Measurements from ENCODE around the gene FAIM2.

The FAIM2 gene

DNA sequence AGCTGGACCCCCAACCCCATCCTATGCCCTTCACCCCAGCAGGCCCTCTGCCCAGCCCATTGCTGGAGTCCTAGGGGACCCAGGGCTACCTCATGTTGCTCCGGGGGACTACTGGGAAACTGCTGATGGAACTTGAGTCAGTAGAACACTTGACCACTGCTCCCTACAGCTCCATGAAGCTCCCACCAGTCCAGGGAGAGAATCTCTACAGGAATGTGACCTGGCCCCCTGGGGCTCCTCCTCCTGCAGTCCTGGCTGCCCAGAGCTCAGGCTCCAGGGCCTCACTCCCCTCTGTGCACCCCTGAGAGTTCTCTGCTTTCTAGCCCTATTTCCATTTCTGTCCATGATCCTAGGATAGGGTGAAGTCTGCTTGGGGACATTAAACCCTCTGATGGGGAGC, 36.0 kb upstream of the FAIM2 start:
- DNase-seq (ENCODE audit: low read depth in 3 of 3): no peak

DNA sequence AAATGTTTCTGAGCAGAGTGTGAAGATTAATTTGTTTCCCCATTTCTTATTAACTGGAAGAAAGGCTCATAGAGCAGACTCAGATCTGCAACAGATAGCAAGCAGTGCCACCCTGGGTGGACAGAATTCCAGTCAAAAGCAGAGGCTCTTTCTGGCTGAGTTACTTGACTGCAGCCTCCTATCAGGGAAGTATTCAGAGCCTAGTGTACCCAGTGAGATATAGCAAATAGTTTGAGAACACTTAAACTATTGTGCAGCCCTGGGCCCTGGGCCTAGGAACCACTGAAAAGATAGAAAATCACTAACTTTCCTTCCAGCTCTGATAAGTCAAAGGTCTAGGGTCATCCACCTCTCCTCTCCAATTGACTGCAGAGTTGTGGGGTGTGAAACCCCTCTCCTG, 35.6 kb upstream of the FAIM2 start:
- DNase-seq (ENCODE audit: low read depth in 3 of 3): no peak

DNA sequence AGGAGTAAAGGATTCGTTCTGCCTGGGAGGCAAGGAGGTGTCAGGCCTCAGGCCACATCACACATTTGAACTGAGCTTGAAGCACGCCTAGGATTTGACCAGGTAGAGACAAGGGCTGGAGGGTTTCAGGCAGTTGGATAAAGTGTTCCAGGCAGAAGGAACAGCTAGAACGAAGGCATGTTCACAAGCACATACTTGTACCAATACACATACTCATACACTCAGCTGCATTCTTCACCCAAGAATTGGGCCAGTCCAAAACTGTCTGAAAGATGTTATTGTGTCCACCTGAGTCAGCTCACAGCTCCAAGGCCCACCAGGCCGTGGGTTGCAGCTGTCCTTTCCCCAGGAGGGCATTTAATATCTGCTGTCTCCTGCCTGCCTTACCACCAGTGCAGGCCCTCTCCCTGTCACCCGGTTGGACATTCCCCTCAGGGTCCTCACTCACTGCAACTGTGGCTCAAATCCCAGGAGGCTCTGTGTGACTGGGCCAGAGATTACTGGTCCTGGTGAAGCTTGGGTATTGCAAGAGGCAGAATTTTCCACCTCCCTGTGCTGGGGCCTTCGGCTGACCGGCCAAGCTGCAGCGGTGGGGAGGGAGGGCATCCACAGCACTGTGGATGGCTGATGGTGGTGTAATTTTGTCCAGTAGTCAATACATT, 34.1 kb upstream of the FAIM2 start:
- no peak for DNase-seq (ENCODE audit: low read depth in 3 of 3)

DNA sequence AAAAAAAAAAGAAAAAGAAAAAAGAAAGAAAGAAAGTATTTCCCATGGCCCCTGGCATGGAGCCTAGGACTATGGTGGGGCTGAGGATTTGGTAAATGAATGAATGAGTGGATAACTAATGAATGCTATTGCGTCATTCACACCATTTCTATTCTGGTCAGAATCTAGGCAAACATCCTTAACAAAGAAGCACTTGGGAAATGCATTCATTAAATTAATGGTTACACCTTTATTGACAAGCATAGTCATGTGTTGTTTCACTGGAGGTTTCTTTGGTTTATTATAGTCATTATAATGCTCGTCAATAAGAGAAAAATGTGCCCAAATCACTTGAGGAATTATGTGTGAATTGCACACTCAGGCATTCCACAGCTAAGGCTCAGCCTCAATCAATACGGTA, 33.2 kb upstream of the FAIM2 start:
- DNase-seq (ENCODE audit: low read depth in 3 of 3): no peak

DNA sequence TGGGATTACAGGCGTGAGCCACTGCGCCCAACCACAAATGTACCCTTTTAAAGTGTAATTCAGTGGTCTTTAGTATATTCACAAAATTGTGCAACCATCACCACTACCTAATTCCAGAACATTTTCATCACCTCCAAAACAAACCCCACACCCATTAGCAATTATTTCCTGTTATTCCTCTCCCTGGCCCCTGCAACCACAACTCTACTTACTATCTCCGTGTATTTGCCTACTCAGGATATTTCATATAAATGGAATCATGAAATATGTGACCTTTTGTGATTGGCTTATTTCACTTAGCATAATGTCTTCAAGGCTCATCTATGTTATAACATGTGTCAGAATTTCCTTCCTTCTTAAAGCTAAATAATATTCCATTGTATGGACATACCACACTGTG, 30.8 kb upstream of the FAIM2 start:
- no peak for DNase-seq (ENCODE audit: low read depth in 3 of 3)

DNA sequence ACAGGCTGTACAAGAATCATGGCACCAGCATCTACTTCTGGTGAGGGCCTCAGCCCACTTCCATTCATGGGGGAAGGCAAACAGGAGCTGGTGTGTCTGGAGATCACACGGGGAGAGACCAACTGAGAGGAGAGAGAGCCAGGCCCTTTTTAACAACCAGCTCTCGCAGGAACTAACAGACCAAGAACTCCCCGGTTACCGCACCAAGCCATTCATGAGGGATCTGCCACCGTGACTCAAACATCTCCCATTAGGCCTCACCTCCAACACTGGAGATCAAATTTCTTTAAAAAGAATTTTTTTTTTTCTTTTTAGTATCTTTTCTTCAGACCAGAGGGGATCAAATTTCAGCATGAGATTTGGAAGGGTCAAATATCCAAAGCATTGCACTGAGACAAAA, 30.1 kb upstream of the FAIM2 start:
- DNase-seq (ENCODE audit: low read depth in 3 of 3): no peak

DNA sequence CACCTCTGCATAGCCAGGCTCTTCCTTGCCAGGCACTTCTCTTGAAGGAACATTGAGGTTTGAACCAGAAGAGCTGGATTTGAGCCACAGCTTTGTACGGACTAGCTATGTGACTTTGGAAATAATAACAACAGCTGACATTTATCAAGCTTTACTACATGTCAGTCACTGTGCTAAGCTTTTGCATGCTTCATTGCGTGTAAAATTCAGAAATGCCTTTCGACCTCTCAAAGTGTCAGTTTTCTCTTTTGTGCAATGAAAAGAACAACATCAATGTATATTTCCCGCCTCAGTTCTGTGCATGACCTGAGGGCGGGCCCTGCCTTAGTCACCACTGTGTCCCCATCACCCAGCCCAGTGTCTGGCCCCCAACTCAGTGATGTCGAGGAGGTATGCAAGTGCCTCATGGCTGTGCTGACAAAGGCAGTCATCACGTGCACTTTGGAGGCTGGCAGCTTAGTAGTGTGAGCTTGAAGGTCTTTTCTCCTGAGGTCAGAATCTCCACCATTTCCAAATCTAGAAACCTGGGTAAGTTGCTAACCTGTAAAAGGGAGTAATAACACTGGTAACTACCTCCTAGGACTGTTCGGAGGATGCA, 28.9 kb upstream of the FAIM2 start:
- DNase-seq (ENCODE audit: low read depth in 3 of 3): no peak

DNA sequence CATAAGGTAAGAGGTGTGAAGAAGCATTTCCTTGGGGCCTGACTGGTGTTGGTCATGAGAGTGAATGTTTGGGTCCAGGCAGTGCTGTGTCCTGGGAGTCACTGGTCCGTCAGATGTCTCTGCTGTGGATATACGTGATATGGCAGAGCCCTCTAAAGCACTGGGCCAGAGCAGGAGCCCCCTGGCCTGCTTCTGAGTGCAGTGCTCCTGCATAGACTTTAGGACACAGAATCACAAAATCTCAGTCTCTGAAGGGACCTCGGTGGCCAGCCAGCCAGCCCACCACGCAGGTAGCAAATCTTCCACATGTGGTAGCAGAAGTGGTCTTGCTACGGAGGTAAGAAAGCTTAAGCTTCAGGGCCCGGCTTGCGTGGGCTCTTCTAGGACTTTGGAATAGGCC, 28.3 kb upstream of the FAIM2 start:
- no peak for DNase-seq (ENCODE audit: low read depth in 3 of 3)

DNA sequence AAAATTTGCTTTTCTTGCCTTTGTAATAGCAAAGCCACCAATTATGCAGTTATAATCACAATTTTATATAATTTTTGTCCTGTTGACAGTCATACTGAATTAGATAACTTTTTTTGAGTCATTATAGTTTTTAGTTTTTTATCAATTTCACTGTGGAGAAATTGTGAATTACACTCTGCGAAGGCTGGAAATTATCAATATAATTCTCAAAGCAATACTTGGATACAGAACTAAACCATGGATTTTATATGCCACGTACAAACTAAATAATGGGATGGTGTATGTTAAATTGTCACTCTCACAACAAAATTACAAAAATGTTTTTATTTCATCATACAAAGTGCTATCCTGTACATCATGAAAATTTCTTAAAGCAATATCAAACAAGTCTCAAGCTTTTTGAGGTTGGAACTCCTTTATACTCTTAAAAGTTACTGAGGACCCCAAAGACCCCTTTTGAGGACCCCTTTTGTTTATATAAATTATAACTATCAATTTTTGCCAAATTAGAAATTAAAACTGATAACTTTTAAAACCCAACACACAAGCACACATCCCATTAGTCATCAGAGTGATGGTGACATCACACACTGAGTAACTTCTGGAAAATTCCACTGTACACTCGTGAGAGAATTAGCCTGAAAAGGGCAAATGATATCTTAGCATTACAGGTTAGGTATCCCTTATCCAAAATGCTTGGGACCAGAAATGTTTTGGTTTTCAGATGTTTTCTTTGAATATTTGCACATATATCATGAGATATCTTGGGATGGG, 27.0 kb upstream of the FAIM2 start:
- no peak for DNase-seq (ENCODE audit: low read depth in 3 of 3)

DNA sequence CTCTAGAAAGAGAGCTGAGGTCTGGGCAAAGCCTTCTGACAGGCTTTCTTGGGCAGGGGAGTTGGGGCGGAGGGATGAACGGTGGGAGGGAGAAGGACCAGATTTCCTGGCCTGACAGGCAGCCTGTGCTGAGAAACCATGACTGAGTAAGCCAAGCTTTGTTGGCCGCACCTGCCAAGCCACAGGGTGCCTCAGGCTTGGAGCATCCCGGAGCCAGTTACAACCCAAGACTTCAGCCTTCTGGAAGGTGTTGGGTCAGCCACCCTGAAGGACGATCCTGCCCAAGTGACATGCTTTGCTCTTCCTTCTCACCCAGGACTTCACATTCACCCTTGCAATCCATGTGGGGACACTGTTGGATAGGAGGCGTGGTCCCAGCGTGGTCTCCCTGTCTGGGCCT, 25.9 kb upstream of the FAIM2 start:
- no peak for DNase-seq (ENCODE audit: low read depth in 3 of 3)

DNA sequence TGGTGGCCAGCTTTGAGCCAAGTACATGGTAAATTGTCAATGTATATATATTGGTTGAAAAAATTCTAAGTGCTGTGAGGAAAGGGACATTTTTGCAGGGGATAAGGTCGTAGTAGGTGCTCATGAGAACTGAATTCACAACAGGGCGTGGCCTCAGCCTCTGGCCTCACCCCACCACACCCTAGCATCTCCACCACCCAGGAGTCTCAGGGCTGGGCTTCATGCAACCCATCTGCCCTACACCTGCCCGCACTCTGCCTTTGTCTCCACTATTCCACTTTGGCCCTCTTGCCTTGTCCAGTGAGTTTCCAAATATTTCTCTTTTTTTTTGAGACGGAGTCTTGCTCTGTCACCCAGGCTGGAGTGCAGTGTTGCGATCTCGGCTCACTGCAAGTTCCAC, 24.8 kb upstream of the FAIM2 start:
- DNase-seq (ENCODE audit: low read depth in 3 of 3): no peak

DNA sequence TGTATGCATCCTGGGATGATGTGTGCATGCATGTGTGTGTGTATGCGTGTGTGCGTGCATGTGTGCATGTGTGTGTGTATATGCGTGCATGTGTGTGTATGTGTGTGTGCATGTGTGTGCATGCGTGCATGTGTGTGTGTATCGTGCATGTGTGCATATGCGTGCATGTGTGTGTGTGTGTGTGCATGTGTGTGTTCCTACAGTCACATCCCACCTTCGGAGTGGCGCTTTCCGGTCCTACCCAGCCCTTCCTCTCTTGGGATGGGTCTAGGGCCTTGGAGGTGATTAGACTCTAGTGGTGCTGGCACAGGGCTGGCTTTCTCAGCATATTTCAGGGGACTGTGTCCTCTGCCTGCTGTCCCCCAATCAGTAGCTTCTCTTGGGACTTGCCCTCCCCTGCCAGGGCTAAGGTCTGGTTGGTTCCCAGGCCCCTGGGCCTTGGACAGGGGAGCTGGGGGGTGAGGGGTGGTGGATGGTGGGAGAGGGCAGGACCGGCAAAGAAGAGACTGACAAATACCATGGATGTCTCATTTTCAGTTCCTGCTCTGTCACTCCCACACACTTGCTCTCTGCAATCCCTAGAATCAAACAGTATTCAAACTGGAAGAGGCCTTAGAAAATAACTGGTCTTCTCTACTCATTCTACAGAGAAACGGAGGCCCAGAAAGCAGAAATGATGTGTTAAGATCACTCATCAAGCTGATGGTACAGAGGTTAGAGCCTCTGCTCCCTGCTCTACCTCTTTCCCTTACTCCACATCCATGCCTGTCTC, 21.9 kb upstream of the FAIM2 start:
- DNase-seq (ENCODE audit: low read depth in 3 of 3): no peak

DNA sequence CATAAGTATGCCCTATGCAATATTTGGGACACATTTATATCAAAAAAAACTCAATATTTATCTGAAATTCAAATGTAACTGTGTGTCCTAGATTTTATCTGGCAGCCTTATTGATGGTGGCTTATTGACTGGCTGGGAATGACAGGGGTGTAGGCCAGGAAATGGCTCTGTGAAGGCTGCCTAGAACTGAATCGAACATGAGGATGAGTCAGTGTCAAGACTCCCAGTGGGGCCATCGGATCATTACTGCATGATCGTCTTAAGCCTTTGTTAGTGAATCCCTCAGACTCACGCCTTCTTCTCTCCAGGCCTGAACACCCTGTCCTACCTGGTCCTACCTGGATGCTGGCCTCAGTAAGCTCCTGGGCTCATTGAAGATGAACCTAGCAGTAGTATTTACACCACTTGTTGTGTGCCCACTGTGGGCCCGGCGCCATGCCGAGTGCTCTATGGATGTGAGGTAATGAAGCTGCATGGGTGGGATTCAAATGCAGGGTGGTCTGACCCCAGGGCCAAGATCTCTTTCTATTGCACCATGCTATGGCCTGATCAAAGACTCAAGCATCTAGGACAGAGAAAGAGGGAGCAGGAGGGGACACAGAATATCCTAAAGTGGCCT, 21.0 kb upstream of the FAIM2 start:
- no peak for DNase-seq (ENCODE audit: low read depth in 3 of 3)

DNA sequence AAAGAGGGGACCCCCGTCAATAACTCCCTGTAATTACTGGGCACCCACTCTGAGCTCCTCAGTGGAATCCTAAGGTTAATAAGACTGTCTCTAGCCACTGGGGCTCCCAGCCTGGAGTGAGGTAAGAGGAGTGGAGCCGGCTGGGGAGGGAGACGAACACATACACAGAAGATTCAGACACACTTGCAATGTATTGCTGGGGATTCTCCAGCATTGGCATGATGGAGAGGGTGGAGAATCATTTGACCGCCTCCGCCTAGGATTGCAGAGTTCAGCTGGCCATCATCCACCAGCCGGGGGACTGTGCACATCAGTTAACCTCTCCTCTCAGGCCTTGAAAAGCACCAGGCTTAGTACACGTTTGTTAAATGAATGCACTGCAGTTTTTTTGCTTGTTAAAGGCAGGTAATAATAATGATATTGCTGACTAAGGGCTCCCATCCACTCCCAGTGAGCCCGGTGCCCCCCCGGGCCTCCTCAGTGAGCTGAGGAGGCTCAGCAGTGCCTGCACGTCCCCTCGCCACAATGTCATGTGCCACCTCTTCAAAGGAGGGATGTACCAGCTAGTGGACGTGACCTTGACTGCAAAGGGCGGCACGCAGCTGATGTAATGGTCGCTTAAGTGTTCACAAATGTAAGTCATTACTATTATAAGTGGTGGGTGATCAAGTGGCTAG, 20.3 kb upstream of the FAIM2 start:
- DNase-seq (ENCODE audit: low read depth in 3 of 3): no peak

DNA sequence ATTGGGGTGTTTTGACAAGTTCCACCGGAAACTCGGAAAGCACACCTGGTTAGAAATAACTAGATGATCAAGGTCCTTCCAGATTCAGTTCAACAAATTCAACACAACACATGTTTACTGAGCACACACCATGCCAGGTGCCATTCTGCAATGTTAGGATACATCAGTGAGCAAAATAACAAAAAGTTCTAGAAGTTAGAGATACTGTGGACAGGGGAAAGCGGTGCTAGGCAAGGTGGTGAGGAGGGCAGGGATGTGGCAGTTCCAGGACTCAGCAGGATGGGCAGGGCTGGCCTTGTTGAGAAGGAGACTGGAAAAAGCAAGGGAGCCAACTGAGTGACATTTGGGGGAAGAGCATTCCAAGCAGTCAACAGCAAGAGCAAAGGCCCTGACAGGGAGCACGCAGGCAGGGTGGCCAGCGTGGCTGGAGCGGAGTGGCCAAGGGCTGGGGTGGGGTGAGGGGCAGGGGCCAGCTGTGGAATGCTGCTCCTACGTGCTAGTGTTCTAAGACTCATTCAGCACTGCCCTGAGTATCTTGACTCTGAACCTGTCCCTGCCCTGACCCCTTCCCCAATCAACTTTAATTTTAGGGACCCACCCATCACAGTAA, 19.4 kb upstream of the FAIM2 start:
- no peak for DNase-seq (ENCODE audit: low read depth in 3 of 3)

DNA sequence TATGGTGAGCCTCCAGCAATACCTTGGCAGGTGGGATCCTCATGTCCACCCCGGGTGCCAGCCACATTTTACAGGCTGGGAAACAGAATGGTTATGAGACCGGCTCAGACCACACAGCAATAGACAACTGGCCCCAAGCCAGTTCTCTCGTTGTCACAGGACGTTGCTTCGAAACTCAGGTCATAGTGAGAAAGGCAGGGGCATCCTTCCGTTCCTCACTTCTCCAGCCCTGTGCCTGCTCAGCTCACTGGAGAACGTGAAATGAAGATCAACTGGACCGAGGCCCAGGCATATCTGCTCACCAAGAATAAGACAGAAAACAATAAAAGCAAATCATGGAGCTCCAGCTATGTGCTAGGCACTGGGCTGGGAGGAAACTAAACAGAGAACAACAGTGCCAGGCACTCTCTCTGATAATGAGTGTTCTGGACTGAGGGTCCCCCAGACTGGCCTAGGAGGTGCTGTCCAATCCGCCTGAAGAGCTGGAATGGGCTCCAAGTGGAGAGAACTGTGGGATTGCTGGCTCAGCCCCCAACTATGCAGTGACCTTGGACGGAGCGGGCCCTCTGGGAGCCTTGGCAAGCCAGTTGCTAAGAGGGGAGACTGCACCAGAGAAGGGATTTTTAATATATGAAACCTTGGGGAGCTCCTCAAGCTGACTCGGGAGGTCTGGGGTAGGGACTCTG, 18.8 kb upstream of the FAIM2 start:
- DNase-seq (ENCODE audit: low read depth in 3 of 3): no peak

DNA sequence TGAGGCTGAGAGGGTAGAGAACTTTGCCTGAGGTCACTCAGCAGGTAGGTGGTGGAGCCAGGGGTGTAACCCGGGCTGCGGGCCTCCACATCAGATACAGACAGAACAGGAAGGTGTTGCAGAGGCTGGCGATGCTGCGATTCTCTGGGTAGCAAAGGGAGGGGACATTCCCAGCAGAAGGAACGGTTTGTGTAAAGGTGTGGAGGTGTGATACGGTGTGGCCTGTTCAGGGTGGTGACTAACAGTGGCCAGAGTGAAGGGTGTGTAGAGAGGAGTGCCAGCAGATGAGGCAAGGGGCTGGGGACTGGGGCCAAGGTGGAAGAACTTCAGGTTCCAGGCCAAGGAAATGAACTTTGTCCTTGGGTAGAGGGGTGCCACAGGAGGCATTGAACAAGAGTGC, 18.2 kb upstream of the FAIM2 start:
- DNase-seq (ENCODE audit: low read depth in 3 of 3): no peak

DNA sequence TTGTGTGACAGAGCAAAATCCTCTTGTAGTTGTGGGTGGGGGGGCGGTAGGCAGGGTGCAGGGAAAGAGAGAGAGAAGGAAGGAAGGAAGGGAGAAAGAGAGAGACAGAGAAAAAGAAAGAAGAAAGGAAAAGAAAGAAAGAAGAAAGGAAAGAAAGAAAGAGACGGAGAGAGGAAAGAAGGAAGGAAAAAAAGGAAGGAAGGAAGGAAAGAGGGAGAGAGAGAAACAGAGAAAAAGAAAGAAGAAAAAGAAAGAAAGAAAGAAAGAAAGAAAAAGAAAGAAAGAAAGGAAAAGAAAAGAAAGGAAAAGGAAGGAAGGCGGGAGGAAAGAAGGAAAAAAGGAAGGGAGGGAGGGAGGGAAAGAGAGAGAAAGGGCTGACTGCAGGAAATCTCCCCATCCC, 17.6 kb upstream of the FAIM2 start:
- DNase-seq (ENCODE audit: low read depth in 3 of 3): no peak

DNA sequence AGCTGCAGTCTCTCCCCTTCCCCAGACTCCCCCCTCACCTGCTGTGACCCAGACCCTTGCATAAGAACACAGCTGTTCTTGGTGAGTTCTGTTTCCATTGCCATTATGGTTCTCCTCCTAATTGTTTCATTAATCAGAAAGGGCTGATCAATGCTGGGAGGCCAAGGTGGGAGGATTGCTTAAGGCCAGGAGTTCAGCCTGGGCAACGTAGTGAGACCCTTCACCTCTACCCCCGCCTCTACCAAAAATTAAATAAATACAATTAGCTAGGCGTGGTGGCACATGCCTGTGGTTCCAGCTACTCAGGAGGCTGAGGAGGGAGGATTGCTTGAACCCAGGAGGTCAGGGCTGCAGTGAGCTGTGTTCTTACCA, 17.2 kb upstream of the FAIM2 start:
- DNase-seq (ENCODE audit: low read depth in 3 of 3): no peak

DNA sequence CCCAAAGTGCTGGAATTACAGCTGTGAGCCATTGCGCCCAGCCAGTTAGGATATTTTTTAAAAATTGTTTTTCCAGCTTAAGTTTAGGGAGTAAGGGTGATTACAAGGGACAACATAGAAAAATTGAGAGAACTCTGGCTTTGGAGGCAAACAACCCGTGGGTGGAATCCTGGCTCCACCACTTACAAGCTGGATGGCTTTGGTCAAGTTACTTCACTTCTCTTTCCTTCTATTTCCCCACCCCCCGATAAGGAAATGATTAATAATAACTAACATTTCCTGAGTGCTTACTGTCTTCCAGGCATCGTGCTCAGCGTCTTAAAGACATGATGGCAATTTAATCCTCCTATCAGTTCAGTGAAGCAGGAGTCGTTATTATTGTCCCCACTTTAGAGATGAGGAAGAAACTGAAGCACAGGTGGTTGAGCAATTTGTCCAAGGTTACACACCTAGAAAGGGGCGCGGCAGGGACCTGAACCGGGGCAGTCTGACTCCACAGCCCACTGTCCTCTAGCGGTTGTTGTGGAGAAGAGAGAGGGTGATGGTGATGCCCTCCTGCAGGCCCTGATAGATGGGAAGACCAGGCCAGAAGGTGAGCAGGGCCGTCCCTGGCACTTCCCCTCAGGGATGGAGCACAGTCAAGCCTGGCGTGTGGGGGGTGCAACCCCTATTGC, 16.7 kb upstream of the FAIM2 start:
- DNase-seq (ENCODE audit: low read depth in 3 of 3): no peak

Data from stimulated activated CD4-positive, alpha-beta T cell treated with anti-CD3 and anti-CD28 coated beads, TNF-alpha, amount 100 ng/mL, for 4 hours (primary cell).